ENCODE measurements around the gene EGFLAM. TPM values are rescaled to one million over a fixed set of nuclear protein-coding genes. Genes with fewer than 3 reads are reported as not detected.

The EGFLAM gene
- total RNA-seq, 2 experiments from 2014 or later: not detected

DNA sequence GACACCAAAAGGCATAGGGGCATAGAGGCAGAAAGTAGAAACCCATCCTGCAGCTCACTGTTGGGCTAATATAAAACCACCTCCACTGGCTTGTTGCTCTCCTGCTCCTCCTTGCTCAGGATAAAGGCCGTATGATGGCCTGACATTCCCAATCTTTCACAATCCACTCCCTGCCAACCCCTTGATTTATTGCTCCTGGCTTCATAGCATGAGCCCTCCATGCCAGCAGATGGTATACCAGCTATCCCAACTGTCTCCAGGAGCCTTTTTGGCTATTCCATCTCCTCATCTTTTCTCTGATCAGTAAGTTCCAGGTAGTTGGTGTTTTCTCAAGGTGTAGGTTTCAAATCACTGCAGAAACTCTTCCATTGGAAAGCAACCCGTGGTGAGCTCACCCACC lies 128.8 kb downstream of the EGFLAM start:
- Mint-ChIP-seq H3K4me3 (no peak overlapping the region), H3K27me3 (peaks cover 4% of the 10 kb centered on the region), H3K9me3 (no peaks in the 10 kb centered on the region), H3K4me1 (ENCODE audit: low read depth) (peaks cover 3% of the 10 kb centered on the region), H3K27ac (no peak overlapping the region), H3K36me3 (no peaks in the 10 kb centered on the region)
- ChIA-PET POLR2A (no interaction called here), CTCF (interaction anchor here (0.6 to 2.7 kb wide), 2 partner anchors 54 to 423 kb away, joined by 4 to 6 read pairs; no protein-coding TSS in a partner anchor)
- no peak for DNase-seq
- intact Hi-C loops (cut with micrococcal nuclease): no loop called here

GRCh38 chr5:38393636-38394035 lies 135.3 kb downstream of the EGFLAM start:
- H3K4me1 Mint-ChIP-seq (ENCODE audit: low read depth): no peaks in the 10 kb centered on the region
- no peaks in the 10 kb centered on the region for H3K36me3 Mint-ChIP-seq
- no peak overlapping the region for H3K27ac Mint-ChIP-seq
- no peak for DNase-seq
- no peak overlapping the region for H3K4me3 Mint-ChIP-seq
- H3K27me3 Mint-ChIP-seq: peaks cover 18% of the 10 kb centered on the region
- intact Hi-C loops (cut with micrococcal nuclease): no loop called here
- CTCF ChIA-PET: no interaction called here
- POLR2A ChIA-PET: no interaction called here
- no peaks in the 10 kb centered on the region for H3K9me3 Mint-ChIP-seq

DNA sequence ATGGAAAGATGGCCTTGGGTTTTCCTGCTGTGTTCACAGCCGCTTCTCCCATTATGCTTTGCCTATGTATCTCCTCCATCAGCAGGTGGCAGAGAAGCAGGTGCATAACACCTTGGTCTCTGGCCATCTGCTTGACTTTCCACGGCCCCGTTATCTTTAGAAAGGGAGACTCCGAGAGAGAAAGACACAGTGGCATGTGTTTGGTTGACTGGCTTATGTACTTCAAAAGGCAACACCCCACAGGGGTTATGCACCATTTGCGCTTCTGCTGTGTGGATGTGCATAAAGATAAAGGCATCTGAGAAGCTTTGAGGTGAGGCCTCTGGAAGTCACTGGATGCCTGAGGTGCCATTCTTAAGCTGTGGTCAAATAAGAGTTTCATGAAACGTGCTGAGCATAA lies 138.4 kb downstream of the EGFLAM start:
- ChIA-PET POLR2A (no interaction called here), CTCF (interaction anchor here (1.2 to 1.8 kb wide), 2 partner anchors 14 to 24 kb away, joined by 3 to 7 read pairs; no protein-coding TSS in a partner anchor)
- H3K4me1 Mint-ChIP-seq (ENCODE audit: low read depth): no peaks in the 10 kb centered on the region
- intact Hi-C loops (cut with micrococcal nuclease): no loop called here
- no peak overlapping the region for H3K4me3 Mint-ChIP-seq
- no peak for DNase-seq
- H3K9me3 Mint-ChIP-seq: no peaks in the 10 kb centered on the region
- H3K36me3 Mint-ChIP-seq: no peaks in the 10 kb centered on the region
- peaks cover 32% of the 10 kb centered on the region for H3K27me3 Mint-ChIP-seq
- H3K27ac Mint-ChIP-seq: no peak overlapping the region

DNA sequence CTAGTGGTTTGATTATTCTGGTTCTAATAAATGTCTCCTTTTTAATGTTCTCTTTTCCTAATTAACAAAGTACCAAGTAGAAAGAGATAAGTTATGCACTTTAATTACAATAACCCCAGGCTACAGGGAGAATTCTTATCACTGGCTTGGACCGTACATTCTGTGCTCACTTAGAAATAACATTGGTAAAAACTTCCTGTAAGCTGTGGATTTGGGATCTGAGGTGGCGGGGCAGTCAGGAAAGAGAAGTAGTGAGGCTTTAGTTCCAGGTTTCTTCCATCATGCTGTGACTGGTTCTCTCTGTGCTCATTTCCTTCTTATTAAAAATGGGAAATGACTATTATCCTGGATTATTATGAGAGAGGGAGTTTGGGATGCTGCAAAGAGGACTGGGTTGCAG lies 142.0 kb downstream of the EGFLAM start:
- CTCF ChIA-PET: interaction anchor here (1.1 kb wide), 1 partner anchor 41 kb away, joined by 3 read pairs; no protein-coding TSS in a partner anchor
- no peaks in the 10 kb centered on the region for H3K9me3 Mint-ChIP-seq
- peaks cover 31% of the 10 kb centered on the region for H3K27me3 Mint-ChIP-seq
- POLR2A ChIA-PET: no interaction called here
- intact Hi-C loops (cut with micrococcal nuclease): loop anchor here (5.0 kb wide), 1 partner anchor 193 kb away; no protein-coding TSS in a partner anchor
- no peak overlapping the region for H3K27ac Mint-ChIP-seq
- H3K36me3 Mint-ChIP-seq: no peaks in the 10 kb centered on the region
- H3K4me1 Mint-ChIP-seq (ENCODE audit: low read depth): no peaks in the 10 kb centered on the region
- no peak for DNase-seq
- H3K4me3 Mint-ChIP-seq: no peak overlapping the region

GRCh38 chr5:38401145-38401544 lies 142.8 kb downstream of the EGFLAM start:
- POLR2A ChIA-PET: no interaction called here
- no peak overlapping the region for H3K27ac Mint-ChIP-seq
- intact Hi-C loops (cut with micrococcal nuclease): loop anchor here (5.0 kb wide), 1 partner anchor 194 kb away; no protein-coding TSS in a partner anchor
- H3K36me3 Mint-ChIP-seq: no peaks in the 10 kb centered on the region
- no peaks in the 10 kb centered on the region for H3K4me1 Mint-ChIP-seq (ENCODE audit: low read depth)
- CTCF ChIA-PET: interaction anchor here (1.1 to 1.2 kb wide), 2 partner anchors 40 to 564 kb away, joined by 3 read pairs; no protein-coding TSS in a partner anchor
- peaks cover 27% of the 10 kb centered on the region for H3K27me3 Mint-ChIP-seq
- no peaks in the 10 kb centered on the region for H3K9me3 Mint-ChIP-seq
- DNase-seq: no peak
- no peak overlapping the region for H3K4me3 Mint-ChIP-seq

GRCh38 chr5:38403406-38403805 lies 145.0 kb downstream of the EGFLAM start:
- intact Hi-C loops (cut with micrococcal nuclease): loop anchor here (5.0 kb wide), 1 partner anchor 196 kb away; no protein-coding TSS in a partner anchor
- no peak overlapping the region for H3K27ac Mint-ChIP-seq
- no peaks in the 10 kb centered on the region for H3K9me3 Mint-ChIP-seq
- no peak overlapping the region for H3K4me3 Mint-ChIP-seq
- ChIA-PET CTCF (interaction anchor here (1.7 kb wide), 1 partner anchor 21 kb away, joined by 4 read pairs; no protein-coding TSS in a partner anchor), POLR2A (no interaction called here)
- H3K27me3 Mint-ChIP-seq: peaks cover 23% of the 10 kb centered on the region
- DNase-seq: no peak
- H3K4me1 Mint-ChIP-seq (ENCODE audit: low read depth): no peaks in the 10 kb centered on the region
- H3K36me3 Mint-ChIP-seq: no peaks in the 10 kb centered on the region

- no peaks in the 10 kb centered on the region for H3K36me3 Mint-ChIP-seq
- H3K4me3 Mint-ChIP-seq: no peak overlapping the region
- DNase-seq: no peak
- CTCF ChIA-PET: no interaction called here
- H3K4me1 Mint-ChIP-seq (ENCODE audit: low read depth): no peaks in the 10 kb centered on the region
- no peaks in the 10 kb centered on the region for H3K9me3 Mint-ChIP-seq
- POLR2A ChIA-PET: no interaction called here
- H3K27me3 Mint-ChIP-seq: peaks cover 23% of the 10 kb centered on the region
- intact Hi-C loops (cut with micrococcal nuclease): loop anchor here (1.0 to 5.0 kb wide), 2 partner anchors 21 to 197 kb away; no protein-coding TSS in a partner anchor
- H3K27ac Mint-ChIP-seq: no peak overlapping the region
These were observed 145.7 kb downstream of the EGFLAM start for GRCh38 chr5:38403877-38404635.

GRCh38 chr5:38404667-38405276 lies 146.4 kb downstream of the EGFLAM start:
- intact Hi-C loops (cut with micrococcal nuclease): loop anchor here (1.0 to 5.0 kb wide), 2 partner anchors 21 to 197 kb away; no protein-coding TSS in a partner anchor
- ChIA-PET CTCF (no interaction called here), POLR2A (no interaction called here)
- Mint-ChIP-seq H3K4me3 (no peak overlapping the region), H3K36me3 (no peaks in the 10 kb centered on the region), H3K27ac (no peak overlapping the region), H3K9me3 (no peaks in the 10 kb centered on the region), H3K4me1 (ENCODE audit: low read depth) (no peaks in the 10 kb centered on the region), H3K27me3 (peaks cover 20% of the 10 kb centered on the region)
- DNase-seq: peak; percentile 20

- Mint-ChIP-seq H3K4me1 (ENCODE audit: low read depth) (no peaks in the 10 kb centered on the region), H3K27ac (no peak overlapping the region), H3K4me3 (no peak overlapping the region), H3K36me3 (no peaks in the 10 kb centered on the region), H3K9me3 (no peaks in the 10 kb centered on the region), H3K27me3 (peaks cover 12% of the 10 kb centered on the region)
- POLR2A ChIA-PET: no interaction called here
- intact Hi-C loops (cut with micrococcal nuclease): no loop called here
- CTCF ChIA-PET: interaction anchor here (1.1 kb wide), 1 partner anchor 33 kb away, joined by 3 read pairs; no protein-coding TSS in a partner anchor
- no peak for DNase-seq
These were observed 150.3 kb downstream of the EGFLAM start for GRCh38 chr5:38408446-38409198.

DNA sequence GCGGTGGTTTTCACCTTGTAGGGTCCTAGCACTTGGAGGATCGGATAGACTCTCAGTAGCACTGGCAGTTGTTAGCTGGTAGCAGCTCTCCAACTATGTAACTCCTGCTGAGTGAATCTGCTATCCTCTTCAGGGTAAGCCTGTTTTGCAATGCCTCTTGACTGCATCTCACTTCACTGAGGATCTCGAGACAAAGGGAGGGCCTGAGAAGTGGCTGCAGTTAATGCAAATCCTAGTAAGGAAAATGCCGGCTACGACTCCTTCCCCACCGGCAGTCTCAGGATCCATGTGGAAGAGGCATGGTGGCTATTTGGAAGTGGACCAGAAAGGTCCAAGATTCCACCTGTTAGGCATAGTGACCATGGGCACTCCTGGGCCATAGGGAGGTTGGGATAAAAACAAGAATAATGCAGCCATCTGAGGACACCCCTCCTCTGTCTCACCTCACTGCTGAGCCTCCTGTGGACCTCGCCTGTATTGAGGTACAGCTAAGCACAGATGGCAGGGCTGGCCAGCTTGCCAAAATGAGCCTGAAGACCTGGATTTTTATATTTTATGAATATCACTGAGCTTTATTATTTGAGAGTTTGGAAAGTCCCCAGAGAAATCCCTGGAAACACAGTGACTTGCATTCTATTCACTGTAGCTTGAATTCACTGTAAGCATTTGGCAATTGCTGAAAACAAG lies 152.1 kb downstream of the EGFLAM start:
- POLR2A ChIA-PET: no interaction called here
- DNase-seq: no peak
- Mint-ChIP-seq H3K27ac (no peak overlapping the region), H3K27me3 (peaks cover 13% of the 10 kb centered on the region), H3K36me3 (no peaks in the 10 kb centered on the region), H3K4me1 (ENCODE audit: low read depth) (no peaks in the 10 kb centered on the region), H3K9me3 (no peaks in the 10 kb centered on the region), H3K4me3 (no peak overlapping the region)
- intact Hi-C loops (cut with micrococcal nuclease): no loop called here
- CTCF ChIA-PET: interaction anchor here (0.6 kb wide), 1 partner anchor 10 kb away, joined by 3 read pairs; no protein-coding TSS in a partner anchor

GRCh38 chr5:38413696-38414095 lies 155.3 kb downstream of the EGFLAM start:
- POLR2A ChIA-PET: interaction anchor here (0.5 kb wide), 1 partner anchor 51 kb away, joined by 3 read pairs; no protein-coding TSS in a partner anchor
- Mint-ChIP-seq H3K4me3 (no peak overlapping the region), H3K27me3 (peaks cover 11% of the 10 kb centered on the region), H3K36me3 (no peaks in the 10 kb centered on the region), H3K9me3 (no peaks in the 10 kb centered on the region), H3K27ac (no peak overlapping the region), H3K4me1 (ENCODE audit: low read depth) (no peaks in the 10 kb centered on the region)
- DNase-seq: no peak
- intact Hi-C loops (cut with micrococcal nuclease): no loop called here
- CTCF ChIA-PET: no interaction called here
